GM19467 (cell line): Measurements from ENCODE around the gene ASPHD1.
"Not testable (repeated sequence)": the region's sequence is repeated elsewhere in the genome, so short reads cannot be mapped to it uniquely, and the experiment has no call there.

ENCODE experiments used
- ATAC-seq: cut with Tn5 transposase; IDR thresholded peaks from one replicate; pipeline ENCODE4 v1.9.1; 2021; ENCODE audit warnings: mild to moderate bottlenecking, moderate library complexity; ENCODE audit not compliant: unreplicated experiment

ASPHD1 gene

GRCh38 chr16:29927070-29927905 is 27.0 kb downstream of the ASPHD1 start:
- ATAC-seq: no peak

GRCh38 chr16:29931750-29932149 is 31.5 kb downstream of the ASPHD1 start:
- not testable (repeated sequence) for ATAC-seq

- no peak for ATAC-seq
Observed at GRCh38 chr16:29940656-29941055, 40.4 kb downstream of the ASPHD1 start.

- no peak for ATAC-seq
Observed at GRCh38 chr16:29943846-29944799, 43.8 kb downstream of the ASPHD1 start.

GRCh38 chr16:29947897-29948296 is 47.6 kb downstream of the ASPHD1 start:
- no peak for ATAC-seq

DNA sequence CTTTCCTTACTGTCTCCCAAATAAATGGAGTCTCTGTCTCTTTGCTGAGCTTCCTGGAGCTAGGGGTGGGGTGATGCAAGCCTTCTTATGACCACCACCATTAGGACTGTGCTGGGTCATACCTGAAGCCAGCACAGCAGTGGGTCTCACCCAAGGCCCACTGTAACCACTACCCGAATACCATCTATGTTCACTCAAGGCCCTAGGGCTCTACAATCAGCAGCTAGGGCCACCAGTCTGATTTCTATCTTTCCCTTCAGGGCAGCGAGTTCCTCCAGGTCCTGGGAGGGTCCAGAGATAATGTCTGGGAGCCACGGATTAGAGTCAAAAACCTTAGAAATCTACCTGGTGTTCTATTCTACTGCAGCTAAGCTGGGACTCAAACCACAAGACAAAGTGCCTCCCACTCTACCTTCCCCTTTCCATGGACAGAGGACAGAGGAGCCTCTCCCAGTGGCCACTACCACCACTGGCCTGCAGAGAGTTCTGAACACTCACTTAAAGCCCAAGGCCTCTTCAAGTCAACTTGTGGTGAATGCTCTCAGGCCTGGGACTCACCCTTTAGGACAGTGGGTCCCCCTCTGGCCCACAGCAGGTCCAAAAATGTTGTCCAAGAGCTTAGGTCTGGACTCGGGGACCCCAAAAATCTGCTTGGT is 50.6 kb downstream of the ASPHD1 start:
- no peak for ATAC-seq

- no peak for ATAC-seq
Observed at GRCh38 chr16:29951625-29952365, 51.5 kb downstream of the ASPHD1 start.
